H1 (cell line): ENCODE data around the gene ZNF292. TPM values are rescaled to one million over a fixed set of nuclear protein-coding genes. Genes with fewer than 3 reads are reported as not detected.

ENCODE experiments used
- CTCF ChIA-PET: fragments of 300-600 bp; sonication (Branson Sonifier 250); formaldehyde crosslinking; loops from one replicate; lab custom pipeline; 2021; ENCODE audit not compliant: partially characterized antibody; lab: Charles Lee
- POLR2A ChIA-PET: fragments of 300-600 bp; sonication (Branson Sonifier 250); formaldehyde crosslinking; loops from one replicate; lab custom pipeline; 2021; ENCODE audit warnings: inconsistent platforms; ENCODE audit not compliant: partially characterized antibody; lab: Charles Lee
- DNase-seq, 2 experiments: peaks; one replicate each; pipeline versions ENCODE4 v3.0.0 to v3.0.0-alpha.2; 2010 to 2022; ENCODE audit warnings: low spot score in 2 of 2, low read depth in 1 of 2, mixed read lengths in 1 of 2
- FAIRE-seq: peaks from 2 replicates; lab custom pipeline; 2011; peaks lifted over from hg19 to GRCh38; lab: Jason Lieb, UNC
- H2AFZ ChIP-seq: 2 replicates; pipeline ENCODE4 v1.8.1; 2012; ENCODE audit warnings: low read length, inconsistent platforms
- H2AK5ac ChIP-seq: 2 replicates; pipeline ENCODE4 v1.6.1; 2013; ENCODE audit warnings: low read depth, low read length
- H2BK120ac ChIP-seq: replicated peaks from 2 replicates; pipeline ENCODE3; 2013; ENCODE audit warnings: low read depth, low read length, inconsistent platforms
- H2BK12ac ChIP-seq: 2 replicates; pipeline ENCODE4 v1.6.1; 2013; ENCODE audit warnings: low read depth, low read length
- H2BK15ac ChIP-seq: 2 replicates; pipeline ENCODE4 v1.6.1; 2013; ENCODE audit warnings: low read length
- H2BK20ac ChIP-seq: 2 replicates; pipeline ENCODE4 v1.6.1; 2013; ENCODE audit warnings: low read length
- H2BK5ac ChIP-seq: 2 replicates; pipeline ENCODE4 v1.6.1; 2013; ENCODE audit warnings: low read depth, low read length
- H3K14ac ChIP-seq: 2 replicates; pipeline ENCODE4 v1.6.1; 2013; ENCODE audit warnings: inconsistent platforms; ENCODE audit not compliant: insufficient read length
- H3K18ac ChIP-seq: 2 replicates; pipeline ENCODE4 v1.6.1; 2013; ENCODE audit warnings: low read length; ENCODE audit errors: extremely low read depth
- H3K23ac ChIP-seq: 2 replicates; pipeline ENCODE4 v1.6.1; 2013; ENCODE audit warnings: inconsistent platforms; ENCODE audit not compliant: insufficient read length
- H3K23me2 ChIP-seq: 2 replicates; pipeline ENCODE4 v1.6.1; 2013; ENCODE audit warnings: low read depth, low read length
- H3K27ac ChIP-seq: 2 replicates; pipeline ENCODE4 v1.6.1; 2011; ENCODE audit warnings: low read depth, low read length, inconsistent platforms
- H3K27me3 ChIP-seq, 4 experiments: replicated peaks in 1 of 4; 1 replicate in 1 of 4; 2 replicates in 3 of 4; pipeline versions ENCODE4 v1.6.1 to v1.8.1; 2011 to 2013; ENCODE audit warnings: low read length in 3 of 4, mild to moderate bottlenecking in 3 of 4, inconsistent platforms in 2 of 4, mixed read lengths in 2 of 4, moderate library complexity in 1 of 4; ENCODE audit not compliant: control insufficient read depth in 3 of 4, insufficient read depth in 3 of 4; ENCODE audit errors: extremely low read depth in 1 of 4
- H3K36me3 ChIP-seq, 4 experiments: 2 replicates each; pipeline versions ENCODE4 v1.6.1 to v1.8.1; 2011 to 2013; ENCODE audit warnings: mild to moderate bottlenecking in 4 of 4, low read length in 3 of 4, moderate library complexity in 2 of 4, control low read depth in 1 of 4, inconsistent platforms in 1 of 4; ENCODE audit not compliant: insufficient read depth in 4 of 4, control insufficient read depth in 2 of 4
- H3K4ac ChIP-seq: replicated peaks from 2 replicates; pipeline ENCODE3; 2013; ENCODE audit warnings: low read length, low read depth, mixed read lengths, inconsistent platforms; ENCODE audit not compliant: insufficient read length
- H3K4me1 ChIP-seq, 4 experiments: replicated peaks in 1 of 4; 1 replicate in 1 of 4; 2 replicates in 3 of 4; pipeline versions ENCODE4 v1.6.1 to v1.8.1; 2011 to 2013; ENCODE audit warnings: low read length in 3 of 4, inconsistent platforms in 2 of 4, mixed read lengths in 1 of 4; ENCODE audit not compliant: insufficient read depth in 4 of 4, control insufficient read depth in 3 of 4
- H3K4me2 ChIP-seq, 2 experiments: 2 replicates each; pipeline versions ENCODE4 v1.6.1 to v1.8.1; 2011 to 2013; ENCODE audit warnings: low read depth in 2 of 2, low read length in 2 of 2, control low read depth in 1 of 2, inconsistent platforms in 1 of 2, mild to moderate bottlenecking in 1 of 2; ENCODE audit not compliant: insufficient read depth in 1 of 2
- H3K4me3 ChIP-seq, 4 experiments: fragments of 200-600, 300-600 bp in 1 of 4; sonication (generic), shearing (Covaris generic), sonication (Bioruptor Twin) in 1 of 4; 2 replicates each; pipeline versions ENCODE4 v1.5.1 to v1.8.1; 2011 to 2016; ENCODE audit warnings: low read length in 4 of 4, low read depth in 3 of 4, control low read depth in 2 of 4, inconsistent platforms in 2 of 4, mild to moderate bottlenecking in 2 of 4, mixed read lengths in 1 of 4, moderate library complexity in 1 of 4; ENCODE audit not compliant: insufficient read depth in 2 of 4; ENCODE audit errors: extremely low read depth in 1 of 4
- H3K56ac ChIP-seq: replicated peaks from 2 replicates; pipeline ENCODE3; 2013; ENCODE audit warnings: low read depth, mild to moderate bottlenecking, mixed read lengths, low read length, inconsistent platforms; ENCODE audit not compliant: insufficient read length
- H3K79me1 ChIP-seq: 2 replicates; pipeline ENCODE4 v1.6.1; 2013; ENCODE audit warnings: low read depth, low read length, control low read depth
- H3K79me2 ChIP-seq, 2 experiments: 2 replicates each; pipeline versions ENCODE4 v1.6.1 to v1.8.1; 2012 to 2013; ENCODE audit warnings: low read length in 2 of 2, mild to moderate bottlenecking in 2 of 2, inconsistent platforms in 1 of 2; ENCODE audit not compliant: insufficient read depth in 2 of 2, control insufficient read depth in 1 of 2
- H3K9ac ChIP-seq, 4 experiments: replicated peaks in 1 of 4; 1 replicate in 1 of 4; 2 replicates in 3 of 4; pipeline versions ENCODE4 v1.6.1 to v1.8.1; 2011 to 2013; ENCODE audit warnings: low read depth in 3 of 4, low read length in 3 of 4, control low read depth in 2 of 4, mild to moderate bottlenecking in 2 of 4, moderate library complexity in 2 of 4, inconsistent platforms in 1 of 4; ENCODE audit errors: extremely low read depth in 1 of 4
- H3K9me3 ChIP-seq, 2 experiments: 2 replicates each; pipeline versions ENCODE4 v1.6.1 to v1.8.1; 2012 to 2013; ENCODE audit warnings: mild to moderate bottlenecking in 2 of 2, moderate library complexity in 2 of 2, control low read depth in 1 of 2, inconsistent platforms in 1 of 2, low read depth in 1 of 2, low read length in 1 of 2, mixed read lengths in 1 of 2; ENCODE audit not compliant: insufficient read depth in 2 of 2
- H4K20me1 ChIP-seq, 2 experiments: replicated peaks in 1 of 2; 2 replicates each; pipeline versions ENCODE3 to v1.8.1; 2011 to 2013; ENCODE audit warnings: inconsistent platforms in 2 of 2, low read length in 2 of 2, mild to moderate bottlenecking in 1 of 2; ENCODE audit not compliant: insufficient read depth in 2 of 2, control insufficient read depth in 1 of 2
- H4K5ac ChIP-seq: 2 replicates; pipeline ENCODE4 v1.6.1; 2013; ENCODE audit warnings: low read length, low read depth, mixed read lengths, inconsistent platforms; ENCODE audit not compliant: insufficient read length
- H4K8ac ChIP-seq: 2 replicates; pipeline ENCODE4 v1.8.0; 2013; ENCODE audit warnings: mild to moderate bottlenecking, moderate library complexity, low read length, inconsistent platforms; ENCODE audit not compliant: insufficient read depth; ENCODE audit errors: extremely low read depth
- H4K91ac ChIP-seq: replicated peaks from 2 replicates; pipeline ENCODE3; 2013; ENCODE audit warnings: low read length, mixed read lengths, inconsistent platforms; ENCODE audit not compliant: insufficient read length
- CHD2 ChIP-seq: IDR thresholded peaks from 2 replicates; pipeline ENCODE4 v1.6.1; 2012; ENCODE audit warnings: low read length, improper control_type of control experiment
- E2F6 ChIP-seq: IDR thresholded peaks from 2 replicates; pipeline ENCODE4 v1.6.1; 2012; ENCODE audit warnings: inconsistent platforms
- GTF2F1 ChIP-seq: IDR thresholded peaks from 2 replicates; pipeline ENCODE4 v1.6.1; 2012; ENCODE audit warnings: low read depth, low read length, improper control_type of control experiment, borderline replicate concordance
- HDAC6 ChIP-seq: IDR thresholded peaks from one replicate; pipeline ENCODE4 v1.7.1; 2012; ENCODE audit warnings: low read depth, mild to moderate bottlenecking, inconsistent platforms, low read length, moderate library complexity
- KDM4A ChIP-seq: IDR thresholded peaks from one replicate; pipeline ENCODE4 v1.7.1; 2012; ENCODE audit warnings: low read depth, mild to moderate bottlenecking, moderate library complexity, low read length, inconsistent platforms; ENCODE audit not compliant: severe bottlenecking
- NANOG ChIP-seq: IDR thresholded peaks from 2 replicates; pipeline ENCODE4 v1.6.1; 2011; ENCODE audit warnings: low read length, low read depth, mild to moderate bottlenecking, inconsistent platforms; ENCODE audit not compliant: insufficient read depth, poor library complexity, severe bottlenecking
- POLR2A ChIP-seq, 2 experiments: IDR thresholded peaks; 1 replicate in 1 of 2; 2 replicates in 1 of 2; pipeline ENCODE4 v1.6.1; 2011; ENCODE audit warnings: low read depth in 2 of 2, low read length in 2 of 2, mild to moderate bottlenecking in 2 of 2; ENCODE audit errors: control extremely low read depth in 1 of 2
- POU5F1 ChIP-seq: IDR thresholded peaks from 2 replicates; pipeline ENCODE4 v1.6.1; 2011; ENCODE audit warnings: low read depth, mild to moderate bottlenecking, low read length, moderate library complexity
- RFX5 ChIP-seq: IDR thresholded peaks from 2 replicates; pipeline ENCODE4 v1.6.1; 2011; ENCODE audit warnings: low read depth, low read length, improper control_type of control experiment, borderline replicate concordance
- RXRA ChIP-seq: IDR thresholded peaks from 2 replicates; pipeline ENCODE4 v1.6.1; 2011; ENCODE audit warnings: low read depth, mild to moderate bottlenecking, low read length, moderate library complexity; ENCODE audit not compliant: insufficient read depth
- SRF ChIP-seq: IDR thresholded peaks from 2 replicates; pipeline ENCODE4 v1.6.1; 2011; ENCODE audit warnings: mild to moderate bottlenecking, low read depth, low read length, moderate library complexity
- TAF7 ChIP-seq: optimal IDR thresholded peaks from 2 replicates; pipeline ENCODE3; 2011; ENCODE audit warnings: low read depth, mild to moderate bottlenecking, inconsistent platforms, low read length, moderate library complexity, borderline replicate concordance
- ZNF274 ChIP-seq: IDR thresholded peaks from 2 replicates; pipeline ENCODE4 v1.7.0; 2012; ENCODE audit warnings: low read length, borderline replicate concordance; ENCODE audit errors: extremely low read depth
- WGBS, 2 experiments: shearing (Covaris generic) in 1 of 2; methylation state at CpG; one replicate each; pipeline versions ENCODE4 v1.1.6 to v1.1.7; 2013 to 2015; ENCODE audit warnings: low lambda C conversion rate in 2 of 2, mixed read lengths in 2 of 2, inconsistent platforms in 1 of 2, low coverage in 1 of 2, missing lambda C conversion rate in 1 of 2; ENCODE audit not compliant: insufficient replicate concordance in 2 of 2, insufficient coverage in 1 of 2, insufficient read length in 1 of 2; ENCODE audit errors: extremely low coverage in 1 of 2, missing lambda C conversion rate in 1 of 2; 5-methylcytosine and 5-hydroxymethylcytosine counted together
- polyA plus RNA-seq, 7 experiments: library from polyadenylated mRNA; depleted of rRNA in 3 of 7; stranded (reverse) in 5 of 7; unstranded in 2 of 7; fragments of >200 nt in 5 of 7; fragments of 200-250 nt in 2 of 7; gene quantifications; 1 replicate in 5 of 7; 2 replicates in 1 of 7; 4 replicates in 1 of 7; pipeline versions ENCODE4 v1.2.1 to v1.2.3, GENCODE V29; 2011 to 2013; ENCODE audit warnings: missing spikeins in 2 of 7, mixed read lengths in 2 of 7
- total RNA-seq: library from RNA; stranded (reverse); fragmentation: NEBNext Ultra II Directional; extraction: Animal tissue kit (Norgen Biotek cat#: 25700); gene quantifications from 2 replicates; pipeline ENCODE4 v1.2.1, GENCODE V29; 2021

The ZNF292 gene
- total and polyA plus RNA-seq, 2 of the 8 experiments (the other 6 are each of a cell fraction or from before 2014, with no cell fraction given) = 6.8 to 44.2 TPM

DNA sequence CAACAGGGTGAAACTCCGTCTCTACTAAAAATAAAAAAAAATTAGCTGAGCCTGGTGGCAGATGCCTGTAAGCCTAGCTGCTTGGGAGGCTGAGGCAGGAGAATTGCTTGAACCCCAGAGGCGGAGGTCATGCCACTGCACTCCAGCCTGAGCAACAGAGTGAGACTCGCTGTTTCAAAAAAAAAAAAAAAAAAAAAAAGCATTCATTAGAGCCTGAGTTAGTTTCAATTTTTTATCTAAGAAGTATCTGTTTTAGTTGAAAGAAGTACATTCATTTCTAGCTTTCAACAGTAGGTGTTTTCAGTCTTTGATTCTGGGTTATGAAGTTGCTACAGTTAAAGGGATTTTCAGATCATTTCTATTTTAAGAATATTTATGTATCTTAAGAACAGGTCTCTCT is 42.2 kb downstream of the ZNF292 start:
- H3K4me2 ChIP-seq = no peak overlapping the region
- WGBS, 2 experiments = 100% methylated on average over 2 of the region's 3 CpGs; no CpG with 5 or more reads in 1 of the 2 experiments
- H2AK5ac ChIP-seq = no peak overlapping the region
- no peaks in the 10 kb centered on the region for H3K23me2 ChIP-seq
- H2BK12ac ChIP-seq = no peak overlapping the region
- H3K14ac ChIP-seq = no peak overlapping the region
- POLR2A ChIA-PET = interaction anchor here (1.3 kb wide), 1 partner anchor 25 kb away, joined by 3 read pairs; no protein-coding TSS in a partner anchor
- no peak overlapping the region for H2BK15ac ChIP-seq
- H3K9ac ChIP-seq = no peak overlapping the region
- H3K4me1 ChIP-seq = peaks cover 0 to 4% (median 0%) of the 10 kb centered on the region in 4 experiments; a peak in 1 of 7 replicates
- H4K20me1 ChIP-seq = peaks cover 0 to 4% of the 10 kb centered on the region in 2 experiments
- no peak overlapping the region for H2BK20ac ChIP-seq
- no peak overlapping the region for H2BK120ac ChIP-seq
- H3K18ac ChIP-seq = no peak overlapping the region
- H3K56ac ChIP-seq = no peak overlapping the region
- no peak overlapping the region for H3K4ac ChIP-seq
- H4K8ac ChIP-seq = no peak overlapping the region
- H2AFZ ChIP-seq = no peak overlapping the region
- TF ChIP-seq CHD2 (no peak), HDAC6 (no peak), GTF2F1 (no peak), RXRA (no peak), TAF7 (no peak), ZNF274 (no peak), KDM4A (no peak), SRF (no peak), RFX5 (no peak), POLR2A (IDR thresholded peaks at IDR 0.05; ENCODE audit: control extremely low read depth in 1 of 2, low read depth in 2 of 2, low read length in 2 of 2) (no peak), E2F6 (no peak), POU5F1 (no peak), NANOG (no peak)
- no peak for FAIRE-seq
- H4K5ac ChIP-seq = no peak overlapping the region
- no peak overlapping the region for H3K23ac ChIP-seq
- CTCF ChIA-PET = interaction anchor here (0.6 to 0.8 kb wide), 3 partner anchors 58 to 1131 kb away, joined by 3 to 4 read pairs (median 3); no protein-coding TSS in a partner anchor
- no peak overlapping the region for H3K4me3 ChIP-seq
- H3K79me1 ChIP-seq = 0 out of 2 replicates have a peak, but pooled peaks cover 2% of the 10 kb centered on the region
- H3K27ac ChIP-seq = no peak overlapping the region
- no peak for DNase-seq
- no peaks in the 10 kb centered on the region; a peak in 1 of 8 replicates for H3K36me3 ChIP-seq
- no peaks in the 10 kb centered on the region for H3K27me3 ChIP-seq
- H4K91ac ChIP-seq = no peak overlapping the region
- H3K79me2 ChIP-seq = peaks cover 16 to 98% of the 10 kb centered on the region in 2 experiments
- H3K9me3 ChIP-seq = no peaks in the 10 kb centered on the region
- no peak overlapping the region for H2BK5ac ChIP-seq
